ENCODE results near the gene CNTN1.

DNA sequence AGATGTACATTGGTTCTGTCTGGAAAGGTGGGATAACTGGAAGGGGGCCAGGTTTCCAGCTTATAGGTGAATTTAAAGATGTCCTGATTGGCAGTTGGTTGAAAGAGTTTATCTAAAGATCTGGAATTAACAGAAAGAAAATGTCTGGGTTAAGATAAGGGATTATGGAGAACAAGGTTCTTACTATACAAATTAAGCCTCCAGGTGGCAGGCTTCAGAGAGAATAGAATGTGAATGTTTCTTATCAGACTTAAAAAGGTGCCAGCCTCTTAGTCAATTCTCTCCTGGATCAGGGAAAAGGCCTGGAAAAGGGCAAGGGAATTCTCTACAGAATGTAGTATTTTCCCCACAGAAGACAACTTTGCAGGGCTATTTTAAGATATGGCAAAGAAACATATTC lies 53.1 kb downstream of the CNTN1 start:
- TF ChIP-seq, protein P1, sequence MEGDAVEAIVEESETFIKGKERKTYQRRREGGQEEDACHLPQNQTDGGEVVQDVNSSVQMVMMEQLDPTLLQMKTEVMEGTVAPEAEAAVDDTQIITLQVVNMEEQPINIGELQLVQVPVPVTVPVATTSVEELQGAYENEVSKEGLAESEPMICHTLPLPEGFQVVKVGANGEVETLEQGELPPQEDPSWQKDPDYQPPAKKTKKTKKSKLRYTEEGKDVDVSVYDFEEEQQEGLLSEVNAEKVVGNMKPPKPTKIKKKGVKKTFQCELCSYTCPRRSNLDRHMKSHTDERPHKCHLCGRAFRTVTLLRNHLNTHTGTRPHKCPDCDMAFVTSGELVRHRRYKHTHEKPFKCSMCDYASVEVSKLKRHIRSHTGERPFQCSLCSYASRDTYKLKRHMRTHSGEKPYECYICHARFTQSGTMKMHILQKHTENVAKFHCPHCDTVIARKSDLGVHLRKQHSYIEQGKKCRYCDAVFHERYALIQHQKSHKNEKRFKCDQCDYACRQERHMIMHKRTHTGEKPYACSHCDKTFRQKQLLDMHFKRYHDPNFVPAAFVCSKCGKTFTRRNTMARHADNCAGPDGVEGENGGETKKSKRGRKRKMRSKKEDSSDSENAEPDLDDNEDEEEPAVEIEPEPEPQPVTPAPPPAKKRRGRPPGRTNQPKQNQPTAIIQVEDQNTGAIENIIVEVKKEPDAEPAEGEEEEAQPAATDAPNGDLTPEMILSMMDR (IDR thresholded peaks at IDR 0.05; ENCODE audit: poor library complexity), result no peak
- TF ChIP-seq EZH2 (IDR thresholded peaks at IDR 0.05; ENCODE audit: borderline replicate concordance) (no peak), EZH2phosphoT487 (IDR thresholded peaks at IDR 0.05; ENCODE audit: low read depth, severe bottlenecking, unreplicated experiment) (no peak)

All from hepatocyte (in vitro differentiated cells).